Omental fat pad (tissue), 4 donors: ENCODE results near the gene MIGA1. TPM values are rescaled to one million over a fixed set of nuclear protein-coding genes. Genes with fewer than 3 reads are reported as not detected.
A peak's percentile ranks its signal among the peaks of the same experiment; 100 is the strongest.
"Not testable (repeated sequence)": the region's sequence is repeated elsewhere in the genome, so short reads cannot be mapped to it uniquely, and the experiment has no call there.

ENCODE experiments used
- ATAC-seq: fragments of 150-250 bp; one replicate; pipeline ENCODE4 v1.9.1; 2016; ENCODE audit warnings: mild to moderate bottlenecking, moderate library complexity; ENCODE audit not compliant: low FRiP score
- DNase-seq: peaks from one replicate; pipeline ENCODE4 v3.0.0-alpha.2; 2019; ENCODE audit warnings: low spot score
- CTCF ChIP-seq, 3 donors: fragments of 450-650 bp; IDR thresholded peaks; one replicate each; pipeline ENCODE4 v1.5.1; 2016 to 2017; ENCODE audit warnings: antibody characterized with exemption in 3 of 3, mild to moderate bottlenecking in 3 of 3, moderate library complexity in 2 of 3
- total RNA-seq, 4 donors: library from RNA; depleted of rRNA; stranded (reverse); fragments of >200 nt; gene quantifications; one replicate each; pipeline ENCODE4 v1.1.0, GENCODE V29; 2016

Gene MIGA1
- total RNA-seq, 4 donors from 2014 or later: 11.9 to 19.7 (median 14.7) TPM

DNA sequence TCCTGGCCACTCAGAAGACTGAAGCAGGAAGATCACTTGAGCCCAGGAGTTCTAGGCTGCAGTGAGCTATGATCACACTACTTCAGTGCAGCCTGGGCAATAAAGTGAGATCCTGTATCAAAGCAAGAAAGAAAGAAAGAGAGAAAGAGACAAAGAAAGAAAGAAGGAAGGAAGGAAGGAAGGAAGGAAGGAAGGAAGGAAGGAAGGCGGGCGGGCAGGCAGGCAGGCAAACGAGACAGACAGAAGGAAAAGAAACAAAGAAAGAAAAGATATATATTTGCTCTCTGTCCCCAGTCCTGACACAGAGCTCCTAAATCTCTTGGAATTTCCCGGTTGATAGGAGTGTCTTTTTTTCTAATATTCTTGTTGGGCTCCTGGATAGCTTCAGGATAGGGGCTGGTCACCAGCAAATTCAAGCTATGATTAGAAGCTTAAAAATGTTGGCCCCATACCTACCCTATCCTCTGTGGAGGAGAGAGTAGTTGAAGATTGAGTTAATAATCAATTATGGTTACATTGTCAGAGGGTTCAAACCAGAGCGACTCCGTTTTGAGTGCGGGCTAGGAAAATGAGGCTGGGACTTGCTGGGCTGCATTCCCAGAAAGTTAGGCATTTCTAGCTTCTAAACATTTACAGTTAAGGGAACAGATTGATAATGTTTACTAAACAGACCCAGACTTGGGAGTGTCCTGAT, 3.3 kb upstream of the MIGA1 start:
- no peak for ATAC-seq
- DNase-seq: no peak
- TF ChIP-seq CTCF (IDR thresholded peaks at IDR 0.05): no peak

- no peak for ATAC-seq
- no peak for DNase-seq
- no peak for TF ChIP-seq CTCF (IDR thresholded peaks at IDR 0.05)
Measured at GRCh38 chr1:77781683-77782082, 2.2 kb downstream of the MIGA1 start.

DNA sequence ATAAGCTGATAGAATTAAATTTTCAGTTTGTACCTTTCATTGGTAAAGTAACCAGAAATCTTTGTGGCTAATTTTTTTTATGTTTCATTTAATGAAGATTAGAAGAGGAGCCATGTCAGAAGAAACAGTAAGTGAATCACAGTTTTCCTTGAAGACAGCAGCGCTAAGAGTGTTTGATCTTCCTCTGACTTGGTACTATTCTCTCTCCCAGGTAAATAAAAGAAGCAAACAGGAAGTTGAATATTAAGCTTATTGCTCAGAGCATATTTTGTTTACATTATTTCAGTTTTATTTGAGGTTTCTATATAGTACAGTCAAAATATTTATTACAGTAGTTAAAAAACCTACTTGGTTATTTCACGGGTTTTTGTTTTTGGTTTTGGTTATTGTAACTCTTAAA, 3.7 kb downstream of the MIGA1 start:
- DNase-seq (no peak), ATAC-seq (no peak)
- no peak for TF ChIP-seq CTCF (IDR thresholded peaks at IDR 0.05)

DNA sequence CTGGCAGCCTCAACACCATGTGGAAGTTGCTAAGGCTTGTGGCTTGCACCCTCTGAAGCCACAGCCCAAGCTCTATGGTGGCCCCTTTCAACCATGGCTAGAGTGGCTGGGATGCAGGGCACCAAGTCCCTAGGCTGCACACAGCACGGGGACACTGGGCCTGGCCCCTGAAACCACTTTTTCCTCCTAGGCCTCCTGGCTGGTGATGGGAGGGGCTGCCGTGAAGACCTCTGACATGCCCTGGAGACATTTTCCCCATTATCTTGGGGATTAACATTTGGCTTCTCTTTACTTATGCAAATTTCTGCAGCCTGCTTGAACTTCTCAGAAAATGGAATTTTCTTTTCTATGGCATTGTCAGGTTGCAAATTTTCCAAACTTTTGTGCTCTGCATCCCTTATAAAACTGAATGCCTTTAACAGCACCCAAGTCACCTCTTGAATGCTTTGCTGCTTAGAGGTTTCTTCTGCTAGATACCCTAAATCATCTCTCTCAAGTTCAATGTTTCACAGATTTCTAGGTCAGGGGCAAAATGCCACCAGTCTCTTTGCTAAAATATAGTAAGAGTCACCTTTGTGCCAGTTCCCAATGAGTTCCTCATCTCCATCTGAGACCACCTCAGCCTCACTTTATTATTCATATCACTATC, 6.8 kb downstream of the MIGA1 start:
- DNase-seq, ATAC-seq: not testable (repeated sequence)

DNA sequence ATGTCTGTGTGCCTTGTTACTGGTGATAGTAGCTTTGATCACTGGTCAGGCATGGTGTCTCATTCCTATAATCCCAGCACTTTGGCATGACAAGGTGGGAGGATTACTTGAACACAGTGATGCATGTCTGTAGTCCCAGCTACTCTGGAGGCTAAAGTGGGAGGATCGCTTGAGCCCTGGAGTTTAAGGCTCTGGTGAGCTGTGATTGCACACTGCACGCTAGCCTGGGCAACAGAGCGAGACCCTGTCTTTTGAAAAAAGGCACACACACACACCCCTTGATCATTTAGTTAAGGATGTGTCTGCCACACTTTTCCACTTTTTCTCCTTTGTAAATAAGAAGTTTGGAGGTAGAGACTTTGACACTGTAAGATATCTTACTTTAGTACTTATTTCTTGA, 15.1 kb downstream of the MIGA1 start:
- no peak for TF ChIP-seq CTCF (IDR thresholded peaks at IDR 0.05)
- DNase-seq (no peak), ATAC-seq (no peak)

DNA sequence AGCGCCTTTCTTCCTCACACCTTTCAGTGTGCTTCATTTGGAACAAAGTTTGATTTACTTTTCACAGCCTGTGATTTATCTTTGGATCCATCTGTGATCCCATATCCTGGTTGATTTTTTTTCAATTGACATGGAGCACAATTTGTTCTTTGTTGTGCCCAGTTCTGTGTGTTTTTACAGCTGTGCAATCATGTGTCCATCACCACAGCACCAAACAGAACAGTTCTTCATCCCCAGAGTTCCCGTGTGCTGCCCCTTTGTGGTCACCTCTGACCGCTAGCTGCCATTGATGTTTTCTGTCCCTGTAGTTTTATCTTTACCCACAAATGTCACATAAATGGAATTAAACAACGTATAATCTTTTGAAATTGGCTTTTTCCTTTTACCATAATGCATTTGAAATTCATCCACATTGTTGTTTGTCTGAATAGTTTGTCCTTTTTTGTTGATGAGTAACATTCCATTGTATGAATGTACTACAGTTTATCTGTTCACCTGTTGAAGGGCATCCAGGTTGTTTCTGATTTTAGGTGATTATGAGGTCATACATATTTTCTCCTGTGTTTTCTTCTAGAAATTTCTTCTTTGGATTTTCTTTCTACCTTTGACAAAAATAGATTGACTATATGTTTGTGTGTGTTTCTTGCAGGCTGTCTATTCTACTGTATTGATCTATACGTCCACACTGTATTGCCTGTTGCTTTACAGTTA, 17.4 kb downstream of the MIGA1 start:
- ATAC-seq (no peak), DNase-seq (no peak)
- TF ChIP-seq CTCF (IDR thresholded peaks at IDR 0.05): no peak

DNA sequence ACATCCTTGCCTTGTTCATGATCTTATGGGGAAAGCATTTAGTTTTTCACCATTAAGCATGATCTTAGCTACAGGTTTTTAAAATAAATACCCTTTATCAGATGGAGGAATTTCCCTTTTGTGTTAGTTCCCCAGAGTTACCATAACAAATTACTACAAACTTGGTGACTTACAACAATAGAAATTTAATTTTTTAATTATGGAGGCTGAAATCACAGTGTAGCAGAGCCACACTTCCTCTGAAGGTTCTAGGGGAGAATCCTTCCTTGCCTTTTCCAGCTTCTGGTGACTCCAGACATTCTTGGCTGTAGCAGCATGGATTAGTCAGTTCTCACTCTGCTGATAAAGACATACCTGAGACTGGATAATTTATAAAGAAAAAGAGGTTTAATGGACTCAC, 18.5 kb downstream of the MIGA1 start:
- no peak for TF ChIP-seq CTCF (IDR thresholded peaks at IDR 0.05)
- DNase-seq: no peak
- peak; percentile 51 for ATAC-seq
